ENCODE data around the gene CCDC88B.

Gene CCDC88B

DNA sequence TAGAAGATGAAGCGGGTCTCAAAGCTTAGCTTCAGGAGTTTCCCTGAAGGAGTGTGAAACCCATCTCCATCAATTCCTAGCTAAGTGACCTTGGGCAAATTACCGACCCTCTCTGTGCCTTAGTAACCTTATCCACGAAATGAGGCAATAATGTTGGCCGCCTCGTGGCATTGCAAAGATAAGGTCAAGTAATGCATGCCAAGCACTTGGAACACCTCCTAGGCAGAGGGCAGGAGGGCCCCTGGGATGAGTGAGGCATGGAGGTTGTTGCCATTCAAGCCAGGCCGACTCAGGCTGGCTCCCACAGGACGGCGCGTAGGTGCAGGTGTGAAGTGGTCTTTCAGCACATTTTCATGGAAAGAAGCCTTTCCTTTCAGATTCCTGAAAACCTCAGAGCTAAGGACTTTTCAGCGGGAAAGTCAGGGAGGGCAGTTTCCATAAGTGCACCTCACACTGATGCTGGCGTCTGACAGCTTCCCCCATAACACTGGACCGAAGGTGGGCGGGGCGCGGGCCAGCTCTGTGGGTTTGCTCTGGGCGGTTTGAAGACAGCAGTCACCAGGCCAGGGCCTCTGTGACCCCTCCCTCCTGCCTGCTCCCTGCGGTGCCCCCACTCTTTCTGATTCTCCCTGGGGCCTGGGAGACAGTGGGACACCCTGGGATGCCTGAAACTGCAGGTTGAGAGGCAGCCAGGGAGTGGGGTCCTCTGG, 44.2 kb downstream of the CCDC88B start:
- DNase-seq = no peak

GRCh38 chr11:64384981-64385944, 45.3 kb downstream of the CCDC88B start:
- peak; percentile 82 for DNase-seq

DNA sequence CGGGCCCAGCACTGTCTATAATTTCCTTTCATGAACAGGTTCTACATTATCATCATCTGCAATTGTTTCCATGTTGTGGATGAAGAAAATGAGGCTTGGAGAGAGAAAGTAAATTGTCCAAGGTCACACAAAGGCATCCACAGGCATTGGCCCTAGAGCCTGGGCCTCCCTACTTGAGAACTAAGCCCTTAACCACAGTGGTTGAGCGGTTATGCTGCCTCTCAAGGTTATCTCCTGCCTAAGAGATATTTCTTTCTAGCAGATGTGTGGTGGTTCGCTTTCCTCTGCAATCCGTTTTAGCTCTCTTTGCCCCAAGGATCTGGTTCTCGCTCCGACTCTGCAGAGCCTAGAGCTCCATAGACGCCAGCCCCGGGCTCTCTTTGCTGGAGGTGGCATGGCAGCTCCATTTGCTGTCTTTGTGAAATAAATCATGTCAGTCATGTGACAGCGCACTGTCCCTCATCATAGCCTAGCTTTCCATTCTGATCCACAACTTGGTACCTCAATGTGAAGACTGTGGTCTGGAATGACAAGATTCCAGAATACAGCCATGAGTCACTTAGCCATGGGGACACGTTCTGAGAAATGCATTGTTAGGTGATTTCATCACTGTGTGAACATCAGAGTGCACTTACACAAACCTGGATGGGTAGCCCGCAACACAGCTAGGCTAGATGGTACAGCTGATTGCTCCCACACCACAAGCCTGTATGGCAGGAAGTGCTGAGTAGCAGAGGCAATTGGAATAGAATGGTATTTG, 46.1 kb downstream of the CCDC88B start:
- peak; percentile 24 for DNase-seq

DNA sequence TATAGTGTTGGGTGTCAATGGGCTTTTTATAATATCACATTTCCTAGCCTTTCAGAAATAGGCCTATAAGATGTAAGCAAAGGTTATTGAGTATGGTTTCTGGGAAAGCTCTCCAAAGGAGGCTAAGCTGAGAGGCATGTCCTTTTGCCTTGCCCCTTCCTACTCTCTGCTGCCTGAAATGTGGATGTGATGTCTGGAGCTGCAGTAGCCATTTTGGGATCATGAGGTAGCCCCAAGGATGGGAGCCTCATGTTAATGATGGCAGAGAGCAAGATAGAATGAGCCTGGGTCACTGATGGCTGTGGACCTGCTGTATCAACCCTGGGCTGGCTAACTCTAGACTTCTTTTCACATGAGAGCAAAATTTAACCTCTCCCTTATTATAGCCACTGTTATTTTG, 47.9 kb downstream of the CCDC88B start:
- no peak for DNase-seq

GRCh38 chr11:64388894-64389293, 48.9 kb downstream of the CCDC88B start:
- no peak for DNase-seq

DNA sequence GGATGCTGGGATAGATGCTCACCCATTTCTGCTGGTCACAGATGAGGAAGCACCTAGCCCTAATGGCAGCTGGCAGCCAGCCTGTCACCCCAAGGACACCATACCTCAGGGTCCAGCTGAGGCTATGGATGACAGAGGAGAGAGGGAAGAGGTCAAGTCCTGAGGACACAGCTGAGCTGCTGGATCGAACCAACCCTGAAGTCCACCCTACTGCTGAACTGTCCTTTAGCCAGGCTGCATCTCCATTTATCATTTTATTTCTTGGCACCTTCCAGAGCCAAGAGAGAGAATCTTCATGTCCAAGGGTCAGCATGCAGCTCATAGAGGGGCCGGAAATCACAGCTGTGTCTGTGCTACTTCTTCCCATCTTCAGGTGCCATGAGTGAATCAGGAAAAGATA, 49.8 kb downstream of the CCDC88B start:
- DNase-seq = no peak

- no peak for DNase-seq
Observed at GRCh38 chr11:64390558-64390957, 50.6 kb downstream of the CCDC88B start.

DNA sequence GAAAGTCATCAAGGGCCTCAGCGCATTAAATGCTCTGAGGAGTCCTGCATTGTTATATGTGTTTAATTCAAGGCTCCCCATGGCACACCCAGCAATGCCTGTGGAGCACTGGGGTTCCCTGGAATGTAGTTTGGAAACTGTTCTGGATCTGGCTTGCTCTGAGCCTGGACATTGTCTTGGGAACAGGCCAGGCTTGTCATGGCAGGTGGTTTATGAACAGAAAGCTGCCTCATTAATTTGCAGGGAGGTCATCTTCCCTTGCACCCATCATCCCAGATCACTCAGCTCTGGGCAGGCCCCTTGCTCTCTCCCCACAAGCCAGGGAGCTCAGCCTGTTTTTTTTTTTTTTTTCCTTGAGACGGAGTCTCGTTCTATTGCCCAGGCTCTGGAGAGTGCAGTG, 51.8 kb downstream of the CCDC88B start:
- no peak for DNase-seq

GRCh38 chr11:64395545-64396078, 55.6 kb downstream of the CCDC88B start:
- DNase-seq = peak; percentile 42

GRCh38 chr11:64396079-64396591, 56.1 kb downstream of the CCDC88B start:
- peak; percentile 21 for DNase-seq

GRCh38 chr11:64400102-64400501, 60.1 kb downstream of the CCDC88B start:
- DNase-seq = peak; percentile 36

- no peak for DNase-seq
Observed at GRCh38 chr11:64400667-64401066, 60.7 kb downstream of the CCDC88B start.

- no peak for DNase-seq
Observed at GRCh38 chr11:64401775-64402174, 61.8 kb downstream of the CCDC88B start.

DNA sequence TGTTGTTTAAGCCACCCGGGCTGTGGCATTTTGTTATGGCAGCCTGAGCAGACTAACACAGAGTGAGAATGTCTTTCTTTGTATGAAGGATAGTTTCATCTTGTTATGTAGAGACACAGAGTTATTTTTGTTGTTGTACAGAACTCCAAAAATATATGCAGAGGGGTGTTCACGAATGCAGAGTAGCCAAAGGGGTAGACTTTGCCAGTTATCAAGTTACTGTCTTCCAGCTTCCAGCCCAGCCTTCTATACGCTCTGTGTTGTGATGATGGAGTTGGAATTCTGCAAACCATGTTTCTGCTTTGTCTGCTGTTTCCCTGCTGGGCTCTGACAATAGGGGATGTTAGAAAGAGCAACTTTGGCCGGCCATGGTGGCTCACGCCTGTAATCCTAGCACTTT, 63.1 kb downstream of the CCDC88B start:
- no peak for DNase-seq

GRCh38 chr11:64406221-64406946, 66.4 kb downstream of the CCDC88B start:
- no peak for DNase-seq
